Kidney (tissue), 14 donors: ENCODE data around the gene S100A4. TPM values are rescaled to one million over a fixed set of nuclear protein-coding genes. Genes with fewer than 3 reads are reported as not detected.

Experiments used
- DNase-seq, 5 donors: peaks; one replicate each; pipeline ENCODE4 v3.0.0-alpha.2; 2013 to 2020
- FAIRE-seq: peaks from 2 replicates; lab custom pipeline; 2012; peaks lifted over from hg19 to GRCh38; lab: Jason Lieb, UNC
- H3K27ac ChIP-seq, 2 donors: one replicate each; pipeline ENCODE4 v1.7.0; 2013; ENCODE audit warnings: low read depth in 2 of 2, low read length in 2 of 2, inconsistent platforms in 1 of 2
- H3K27me3 ChIP-seq: one replicate; pipeline ENCODE4 v1.7.1; 2013; ENCODE audit warnings: low read length, inconsistent platforms; ENCODE audit not compliant: control insufficient read depth, insufficient read depth
- H3K36me3 ChIP-seq, 3 donors: one replicate each; pipeline versions ENCODE4 v1.7.0 to v1.7.1; 2013; ENCODE audit warnings: low read length in 3 of 3, control low read depth in 1 of 3, inconsistent platforms in 1 of 3; ENCODE audit not compliant: insufficient read depth in 3 of 3, control insufficient read depth in 2 of 3
- H3K4me1 ChIP-seq, 3 donors: one replicate each; pipeline versions ENCODE4 v1.7.0 to v1.7.1; 2013; ENCODE audit warnings: low read length in 3 of 3, inconsistent platforms in 1 of 3, low read depth in 1 of 3; ENCODE audit not compliant: control insufficient read depth in 2 of 3, insufficient read depth in 2 of 3
- H3K4me3 ChIP-seq, 3 donors: one replicate each; pipeline versions ENCODE4 v1.7.0 to v1.8.1; 2013; ENCODE audit warnings: low read length in 3 of 3, control low read depth in 1 of 3, inconsistent platforms in 1 of 3
- H3K9ac ChIP-seq, 3 donors: one replicate each; pipeline versions ENCODE4 v1.7.0 to v1.7.1; 2013; ENCODE audit warnings: low read length in 3 of 3, control low read depth in 1 of 3, inconsistent platforms in 1 of 3
- H3K9me3 ChIP-seq, 3 donors: one replicate each; pipeline versions ENCODE4 v1.7.0 to v1.7.1; 2013; ENCODE audit warnings: low read length in 3 of 3, control low read depth in 1 of 3, inconsistent platforms in 1 of 3; ENCODE audit not compliant: control insufficient read depth in 2 of 3, insufficient read depth in 1 of 3
- intact Hi-C: fragments of 100-400 bp; cut with DNase I; formaldehyde crosslinking; loops from one replicate; pipeline ENCODE4 v1.11.1; 2022
- polyA plus RNA-seq: library from polyadenylated mRNA; stranded (reverse); fragments of 350-450 nt; fragmentation: Illumina TruSeq; extraction: RNeasy Lipid Tissue Mini Kit (QIAGEN cat#74804); gene quantifications from one replicate; pipeline ENCODE4 v1.2.3, GENCODE V29; 2014; ENCODE audit warnings: low read depth, low replicate concordance; ENCODE audit not compliant: insufficient read depth
- total RNA-seq: library from RNA; stranded (reverse); fragmentation: NEBNext Ultra II Directional; extraction: Animal tissue kit (Norgen Biotek cat#: 25700); gene quantifications from one replicate; pipeline ENCODE4 v1.2.1, GENCODE V29; 2021
- TF ChIP-seq, protein P1 (sequence below): IDR thresholded peaks from 3 replicates; pipeline ENCODE4 v1.5.1; 2012; ENCODE audit warnings: mild to moderate bottlenecking, moderate library complexity, borderline replicate concordance; ENCODE audit not compliant: insufficient read depth; ENCODE audit errors: extremely low read depth
- donor health status: control.
- donor health status: control.
- donor health status: control.
- donor health status: control.
- donor health status: control.
- donor health status: DM: yes; HTN: yes; CAD: no.
- donor health status: Normal renal cell carcinoma (clear cell type).

S100A4 gene
- total and polyA plus RNA-seq, 2 donors from 2014 or later = 141 to 204 TPM

DNA sequence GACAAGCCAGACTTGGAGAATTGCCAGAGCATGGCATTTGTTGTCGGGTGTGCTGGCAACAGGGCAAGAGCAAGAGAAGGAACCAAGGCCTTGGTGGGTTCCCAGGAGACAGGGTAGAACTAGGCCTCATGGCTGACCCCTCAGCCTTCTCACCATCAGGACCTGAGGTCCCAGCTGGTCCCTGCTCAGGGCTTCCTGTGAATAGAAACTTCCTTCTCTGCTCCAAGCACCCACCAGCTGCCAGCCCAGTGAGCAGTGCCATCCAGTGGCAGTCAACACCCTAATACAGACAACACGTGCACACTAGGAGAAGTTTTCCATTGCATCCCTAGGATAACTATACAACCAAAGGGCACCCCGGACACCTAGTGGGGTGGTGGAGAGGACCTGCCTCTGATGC, 32.6 kb downstream of the S100A4 start:
- Histone ChIP-seq H3K27ac (no peak overlapping the region), H3K36me3 (no peaks in the 10 kb centered on the region), H3K4me3 (no peak overlapping the region), H3K9me3 (no peaks in the 10 kb centered on the region), H3K9ac (no peak overlapping the region), H3K4me1 (peaks cover 0 to 3% (median 0%) of the 10 kb centered on the region in 3 donors), H3K27me3 (no peaks in the 10 kb centered on the region)
- FAIRE-seq (no peak), DNase-seq (no peak)
- intact Hi-C loops = loop anchor here (5.0 kb wide), 1 partner anchor 54 kb away; the partner anchor contains the start of gene S100A2
- TF ChIP-seq, protein P1, sequence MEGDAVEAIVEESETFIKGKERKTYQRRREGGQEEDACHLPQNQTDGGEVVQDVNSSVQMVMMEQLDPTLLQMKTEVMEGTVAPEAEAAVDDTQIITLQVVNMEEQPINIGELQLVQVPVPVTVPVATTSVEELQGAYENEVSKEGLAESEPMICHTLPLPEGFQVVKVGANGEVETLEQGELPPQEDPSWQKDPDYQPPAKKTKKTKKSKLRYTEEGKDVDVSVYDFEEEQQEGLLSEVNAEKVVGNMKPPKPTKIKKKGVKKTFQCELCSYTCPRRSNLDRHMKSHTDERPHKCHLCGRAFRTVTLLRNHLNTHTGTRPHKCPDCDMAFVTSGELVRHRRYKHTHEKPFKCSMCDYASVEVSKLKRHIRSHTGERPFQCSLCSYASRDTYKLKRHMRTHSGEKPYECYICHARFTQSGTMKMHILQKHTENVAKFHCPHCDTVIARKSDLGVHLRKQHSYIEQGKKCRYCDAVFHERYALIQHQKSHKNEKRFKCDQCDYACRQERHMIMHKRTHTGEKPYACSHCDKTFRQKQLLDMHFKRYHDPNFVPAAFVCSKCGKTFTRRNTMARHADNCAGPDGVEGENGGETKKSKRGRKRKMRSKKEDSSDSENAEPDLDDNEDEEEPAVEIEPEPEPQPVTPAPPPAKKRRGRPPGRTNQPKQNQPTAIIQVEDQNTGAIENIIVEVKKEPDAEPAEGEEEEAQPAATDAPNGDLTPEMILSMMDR = no peak

DNA sequence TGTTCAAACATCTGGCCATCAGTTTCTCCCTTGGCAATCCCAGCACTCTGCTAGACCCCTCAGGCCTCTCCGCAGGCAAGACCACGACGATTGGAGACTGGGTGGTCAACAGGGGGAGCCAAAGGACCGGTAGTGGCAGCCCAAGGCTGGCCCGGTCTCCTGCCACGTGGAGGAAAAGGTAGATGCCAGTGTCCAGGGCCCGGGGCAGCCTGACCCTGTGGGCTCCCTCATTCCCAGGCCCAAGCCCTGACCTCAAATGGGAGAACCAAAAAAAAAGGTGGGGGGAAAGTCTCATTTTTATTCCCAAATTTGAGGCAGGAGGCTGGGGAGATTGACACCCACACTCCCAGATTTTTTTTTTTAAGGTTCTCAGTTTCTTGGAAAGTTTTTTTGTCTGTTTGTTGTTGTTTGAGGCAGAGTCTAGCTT, 34.6 kb downstream of the S100A4 start:
- H3K4me3 ChIP-seq = no peak overlapping the region
- peaks cover 0 to 5% (median 0%) of the 10 kb centered on the region in 3 donors for H3K4me1 ChIP-seq
- FAIRE-seq (no peak), DNase-seq (peak; percentile 87 to 92 (median 89))
- H3K9ac ChIP-seq = no peak overlapping the region
- intact Hi-C loops = loop anchor here (5.0 kb wide), 1 partner anchor 56 kb away; the partner anchor contains the start of gene S100A2
- no peak overlapping the region for H3K27ac ChIP-seq
- H3K36me3 ChIP-seq = no peaks in the 10 kb centered on the region
- no peaks in the 10 kb centered on the region for H3K9me3 ChIP-seq
- H3K27me3 ChIP-seq = no peaks in the 10 kb centered on the region
- TF ChIP-seq, protein P1 = peak; percentile 92

DNA sequence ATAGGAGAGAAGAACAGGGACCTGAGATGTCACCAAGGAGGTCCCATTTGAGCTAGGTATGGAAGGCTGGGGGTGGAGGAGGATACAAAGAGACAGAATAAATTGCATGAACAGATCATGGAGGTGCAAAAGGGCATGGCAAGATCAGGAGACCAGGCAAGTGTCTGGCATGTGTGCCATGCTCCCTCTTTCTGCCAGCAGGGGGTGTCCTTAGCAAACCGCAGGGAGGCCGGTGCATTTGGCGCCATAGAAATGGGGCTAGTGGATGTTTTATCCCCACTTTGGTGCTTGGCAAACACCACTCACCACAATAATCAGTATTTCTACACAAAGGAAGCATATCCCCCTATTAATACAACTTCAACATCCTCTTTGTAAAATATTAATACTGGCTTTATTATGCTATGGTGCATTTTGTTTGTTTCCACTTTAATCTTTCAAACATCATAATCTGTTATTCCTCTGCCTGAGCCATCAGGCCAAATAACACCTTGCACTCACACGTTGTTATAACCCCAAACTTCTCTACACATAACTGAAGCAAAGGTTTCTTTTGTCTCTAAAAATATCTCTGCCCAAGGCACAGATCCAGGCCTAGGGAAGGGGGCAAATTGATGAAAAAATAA, 35.8 kb downstream of the S100A4 start:
- Histone ChIP-seq H3K4me3 (no peak overlapping the region), H3K27ac (no peak overlapping the region), H3K4me1 (peaks cover 0 to 4% (median 0%) of the 10 kb centered on the region in 3 donors), H3K27me3 (no peaks in the 10 kb centered on the region), H3K36me3 (no peaks in the 10 kb centered on the region), H3K9ac (no peak overlapping the region), H3K9me3 (no peaks in the 10 kb centered on the region)
- TF ChIP-seq, protein P1 = peak; percentile 40
- intact Hi-C loops = loop anchor here (5.0 kb wide), 1 partner anchor 57 kb away; the partner anchor contains the start of gene S100A2
- no peak for DNase-seq
- no peak for FAIRE-seq

DNA sequence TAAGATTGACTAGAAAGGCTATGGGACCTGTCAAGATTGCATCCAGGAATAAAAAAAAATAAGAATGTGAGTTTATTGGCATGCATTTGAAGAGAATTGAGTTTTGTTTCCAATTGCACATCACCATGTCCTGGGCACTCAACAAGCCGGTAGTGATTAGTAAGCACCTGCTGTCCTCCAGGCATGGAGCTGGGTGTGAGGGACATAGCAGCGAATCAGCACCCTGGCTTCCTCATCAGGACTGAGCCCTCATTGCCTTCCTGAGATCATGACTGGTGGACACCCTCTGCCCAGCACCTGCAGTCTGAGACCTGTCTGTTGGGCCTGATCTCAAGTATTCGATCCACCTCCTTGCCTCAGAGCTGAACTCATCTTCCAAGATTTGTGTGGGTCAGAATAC, 36.6 kb downstream of the S100A4 start:
- FAIRE-seq (no peak), DNase-seq (no peak)
- TF ChIP-seq, protein P1 = no peak
- Histone ChIP-seq H3K9me3 (no peaks in the 10 kb centered on the region), H3K9ac (no peak overlapping the region), H3K27me3 (no peaks in the 10 kb centered on the region), H3K4me3 (no peak overlapping the region), H3K36me3 (no peaks in the 10 kb centered on the region), H3K27ac (no peak overlapping the region), H3K4me1 (peaks cover 0 to 4% (median 0%) of the 10 kb centered on the region in 3 donors)
- intact Hi-C loops = no loop called here
